Activated naive CD4-positive, alpha-beta T cell (primary cell): ENCODE results near the gene IRF6.

Source experiments
- DNase-seq, 4 experiments: peaks; one replicate each; lab custom pipeline; 2025; lab: John Stamatoyannopoulos, UW

IRF6 gene

GRCh38 chr1:209805875-209806760 lies at the start of gene IRF6:
TSS of gene IRF6 (minus strand) at chr1:209806142. CDS start at chr1:209801413, 4,729 bp downstream.
- peak in 3 of 4 experiments; percentile 34 to 76 (median 36) for DNase-seq

DNA sequence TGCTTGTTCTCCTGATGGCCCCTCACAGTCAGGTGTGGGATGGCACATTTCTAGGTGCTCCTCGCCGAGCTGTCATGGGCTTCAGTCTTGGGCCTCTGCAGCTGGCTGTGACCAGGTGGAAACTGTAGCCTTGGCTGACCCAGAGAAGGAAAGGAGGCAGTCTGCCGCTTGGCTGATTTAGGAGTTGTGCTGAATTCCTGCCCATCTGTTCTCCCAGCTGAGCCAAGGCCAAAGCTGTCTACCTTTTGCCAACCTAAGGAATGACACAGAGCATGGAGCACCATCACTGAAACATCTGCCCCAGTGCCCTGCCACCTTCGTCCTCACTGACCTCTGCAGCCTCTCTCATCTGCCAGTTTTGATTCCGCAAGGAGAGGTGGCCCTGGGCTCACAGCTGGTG lies 49.7 kb upstream of the IRF6 start:
- no peak for DNase-seq

GRCh38 chr1:209855006-209855405 lies 49.1 kb upstream of the IRF6 start:
- DNase-seq: no peak

GRCh38 chr1:209854196-209854595 lies 48.3 kb upstream of the IRF6 start:
- no peak for DNase-seq

- no peak for DNase-seq
Observed at GRCh38 chr1:209853676-209854075, 47.7 kb upstream of the IRF6 start.

DNA sequence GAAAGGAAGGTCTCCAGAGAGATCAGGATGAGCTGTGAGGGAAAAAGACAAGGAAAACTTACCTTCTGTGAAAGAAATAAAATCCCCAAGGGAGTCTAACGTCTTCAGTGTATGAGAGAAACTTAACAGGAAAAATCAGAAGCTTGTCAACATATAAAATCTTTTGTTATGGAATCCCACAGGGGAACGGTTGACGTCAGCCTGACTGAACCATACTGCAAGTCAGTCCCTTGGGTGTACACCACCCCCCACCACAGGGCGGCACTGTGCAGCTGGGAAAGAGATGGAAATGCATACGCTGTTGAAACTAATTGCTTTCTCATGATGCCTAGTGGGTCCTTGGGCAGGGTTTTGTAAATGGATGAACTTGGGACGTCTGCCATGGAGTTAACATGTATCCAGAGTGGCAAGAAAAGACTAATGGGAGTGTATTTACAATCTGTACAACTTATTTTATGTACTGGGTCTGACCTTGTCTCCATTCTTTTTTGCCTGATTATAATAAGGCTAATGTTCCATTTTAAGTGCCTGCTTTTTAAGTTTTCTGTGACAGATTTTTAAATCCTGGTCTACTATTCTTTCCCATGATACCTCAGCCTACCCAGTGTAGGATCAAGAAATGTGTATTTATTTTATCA lies 44.5 kb upstream of the IRF6 start:
- DNase-seq: no peak

- no peak for DNase-seq
Observed at GRCh38 chr1:209849388-209849787, 43.4 kb upstream of the IRF6 start.

GRCh38 chr1:209845408-209845725 lies 39.4 kb upstream of the IRF6 start:
- no peak for DNase-seq

GRCh38 chr1:209844695-209845407 lies 38.9 kb upstream of the IRF6 start:
- DNase-seq: no peak

DNA sequence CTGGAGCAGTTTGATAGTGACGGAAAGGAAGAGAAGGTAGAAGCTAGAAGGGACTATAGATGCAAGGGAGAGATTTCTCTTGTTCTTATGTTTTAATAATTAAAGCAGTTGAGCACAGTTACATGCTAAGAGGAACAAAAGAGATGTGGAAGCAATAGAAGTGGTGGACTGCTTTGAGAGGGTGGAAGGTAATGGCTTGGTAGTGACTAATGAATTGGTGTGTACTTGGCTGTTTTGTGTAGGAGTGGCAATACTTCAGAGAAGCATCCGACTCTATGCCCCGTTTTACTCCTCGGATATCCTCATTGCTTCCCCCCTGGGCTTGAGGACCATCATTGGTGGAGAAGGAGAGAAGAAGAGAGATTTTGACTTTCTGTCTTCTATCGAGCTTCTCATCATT lies 34.7 kb upstream of the IRF6 start:
- no peak for DNase-seq

DNA sequence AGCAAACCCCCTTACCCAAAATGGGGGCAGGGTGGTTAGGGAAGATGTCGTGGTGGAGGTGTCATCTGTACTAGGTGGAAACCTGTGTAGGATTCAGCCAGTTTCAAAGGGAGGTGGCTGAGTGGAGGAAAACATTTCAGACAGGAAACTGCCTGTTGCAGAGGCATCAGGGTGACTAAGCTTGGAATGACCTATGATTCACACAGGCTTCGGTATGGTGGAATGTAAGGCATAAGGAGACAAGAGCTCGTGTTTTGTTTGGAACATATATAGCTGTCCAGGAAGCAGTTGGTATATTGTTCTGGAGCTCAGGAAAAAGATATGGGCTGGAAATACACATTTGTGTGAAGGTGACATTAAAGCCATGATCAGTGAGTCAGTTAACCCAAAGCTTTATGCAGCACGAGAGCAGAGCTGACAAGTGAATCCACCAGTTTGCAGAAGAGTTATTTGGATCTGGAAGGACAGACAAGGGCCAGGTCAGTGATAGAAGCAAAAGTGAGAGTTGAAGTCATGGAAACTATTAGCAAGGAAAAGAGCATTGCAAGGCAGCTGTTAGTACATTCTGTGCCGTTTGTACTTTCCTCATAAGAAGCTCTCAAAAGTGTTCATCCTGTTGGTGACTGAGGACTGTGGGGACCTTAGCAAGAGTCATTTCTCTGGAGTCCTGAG lies 34.1 kb upstream of the IRF6 start:
- no peak for DNase-seq

DNA sequence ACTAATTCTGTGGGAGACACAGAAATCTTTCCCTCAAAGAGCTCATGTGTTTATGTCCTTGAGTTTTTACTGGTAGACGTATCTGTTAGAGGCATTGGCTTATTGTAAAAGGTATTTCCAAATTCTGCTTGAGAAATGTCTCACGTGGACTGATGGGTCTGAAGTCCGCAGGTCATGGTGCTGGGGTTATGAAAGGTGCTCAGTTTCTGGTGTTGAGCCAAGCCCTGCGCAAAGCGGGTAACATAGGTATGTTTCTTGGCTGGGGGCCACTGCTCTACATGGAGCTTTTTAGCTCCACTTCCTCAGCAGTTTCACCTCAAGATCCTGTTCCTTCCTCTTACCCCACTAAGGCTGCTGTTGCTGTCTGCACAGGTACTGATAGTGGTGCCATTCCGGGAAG lies 32.6 kb upstream of the IRF6 start:
- no peak for DNase-seq

DNA sequence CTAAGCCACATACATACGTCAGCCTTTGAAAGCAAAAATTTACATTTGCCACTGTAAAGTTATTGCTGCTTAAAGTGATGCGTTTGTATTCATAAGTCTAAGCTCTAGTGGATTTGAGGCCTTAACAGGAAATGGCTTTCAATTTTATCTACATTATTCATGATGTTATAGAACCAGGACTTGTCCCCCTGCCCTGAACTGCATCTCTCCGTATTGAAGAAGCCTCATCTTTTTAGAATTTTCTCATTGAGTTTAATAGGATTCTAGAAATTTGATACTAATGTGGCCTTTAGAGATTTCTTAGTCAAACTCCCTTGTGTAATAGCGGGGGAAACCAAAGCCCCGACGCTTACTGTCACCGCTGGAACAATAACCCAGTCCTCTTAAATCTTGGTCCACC lies 31.7 kb upstream of the IRF6 start:
- DNase-seq: no peak

GRCh38 chr1:209835782-209836298 lies 29.9 kb upstream of the IRF6 start:
- DNase-seq: no peak

GRCh38 chr1:209831615-209832014 lies 25.7 kb upstream of the IRF6 start:
- no peak for DNase-seq

- DNase-seq: no peak
Observed at GRCh38 chr1:209830722-209831121, 24.8 kb upstream of the IRF6 start.

GRCh38 chr1:209829716-209830115 lies 23.8 kb upstream of the IRF6 start:
- DNase-seq: no peak

DNA sequence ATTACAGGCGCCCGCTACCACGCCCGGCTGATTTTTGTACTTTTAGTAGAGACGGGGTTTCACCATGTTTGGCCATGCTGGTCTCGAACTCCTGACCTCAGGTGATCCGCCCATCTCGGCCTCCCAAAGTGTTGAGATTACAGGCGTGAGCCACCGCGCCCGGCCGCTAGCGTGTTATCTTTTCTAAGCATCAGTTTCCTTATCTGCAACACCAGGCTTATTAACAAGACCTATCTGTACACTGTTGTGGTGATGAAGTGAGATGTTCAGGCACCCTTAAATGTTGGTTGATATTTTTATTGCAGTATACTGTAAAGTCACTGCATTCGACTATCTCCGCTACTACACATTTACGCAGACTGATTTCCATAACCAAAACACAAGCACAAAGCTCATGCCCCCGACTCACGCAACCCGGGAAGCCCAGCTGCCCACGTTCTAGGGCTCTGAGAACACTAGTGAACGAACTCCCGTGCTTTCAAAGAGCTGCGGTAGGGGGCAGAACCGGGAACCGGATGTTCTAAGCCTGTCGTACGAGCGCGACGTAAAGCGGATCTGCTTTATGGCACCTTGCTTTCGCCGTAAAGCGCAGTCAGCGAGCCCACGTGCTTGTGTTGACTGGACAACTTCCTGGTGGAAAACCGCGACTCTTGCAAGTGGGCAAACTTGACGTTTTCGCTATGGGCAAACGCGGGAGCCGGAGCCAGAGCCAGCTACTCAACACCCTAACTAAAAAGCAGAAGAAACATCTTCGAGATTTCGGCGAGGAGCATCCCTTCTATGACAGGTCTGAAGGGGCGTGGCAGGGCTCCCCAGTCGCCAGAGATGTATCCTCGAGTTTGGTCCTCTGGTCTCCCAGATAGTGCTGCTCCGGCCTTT lies 21.7 kb upstream of the IRF6 start, which contains the start of gene UTP25:
Gene UTP25 (plus strand): TSS at position 589 of the 879 bp plus-strand sequence. CDS start 92 bp downstream, at position 681.
- DNase-seq: peak; percentile 67 to 89 (median 82)

GRCh38 chr1:209825591-209826434 lies 19.9 kb upstream of the IRF6 start:
- no peak for DNase-seq
